HG03139 (cell line): Measurements from ENCODE around the gene SKA1.

ENCODE experiments used
- ATAC-seq: cut with Tn5 transposase; IDR thresholded peaks from one replicate; pipeline ENCODE4 v1.9.1; 2021; ENCODE audit not compliant: unreplicated experiment

The SKA1 gene, protein sequence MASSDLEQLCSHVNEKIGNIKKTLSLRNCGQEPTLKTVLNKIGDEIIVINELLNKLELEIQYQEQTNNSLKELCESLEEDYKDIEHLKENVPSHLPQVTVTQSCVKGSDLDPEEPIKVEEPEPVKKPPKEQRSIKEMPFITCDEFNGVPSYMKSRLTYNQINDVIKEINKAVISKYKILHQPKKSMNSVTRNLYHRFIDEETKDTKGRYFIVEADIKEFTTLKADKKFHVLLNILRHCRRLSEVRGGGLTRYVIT

DNA sequence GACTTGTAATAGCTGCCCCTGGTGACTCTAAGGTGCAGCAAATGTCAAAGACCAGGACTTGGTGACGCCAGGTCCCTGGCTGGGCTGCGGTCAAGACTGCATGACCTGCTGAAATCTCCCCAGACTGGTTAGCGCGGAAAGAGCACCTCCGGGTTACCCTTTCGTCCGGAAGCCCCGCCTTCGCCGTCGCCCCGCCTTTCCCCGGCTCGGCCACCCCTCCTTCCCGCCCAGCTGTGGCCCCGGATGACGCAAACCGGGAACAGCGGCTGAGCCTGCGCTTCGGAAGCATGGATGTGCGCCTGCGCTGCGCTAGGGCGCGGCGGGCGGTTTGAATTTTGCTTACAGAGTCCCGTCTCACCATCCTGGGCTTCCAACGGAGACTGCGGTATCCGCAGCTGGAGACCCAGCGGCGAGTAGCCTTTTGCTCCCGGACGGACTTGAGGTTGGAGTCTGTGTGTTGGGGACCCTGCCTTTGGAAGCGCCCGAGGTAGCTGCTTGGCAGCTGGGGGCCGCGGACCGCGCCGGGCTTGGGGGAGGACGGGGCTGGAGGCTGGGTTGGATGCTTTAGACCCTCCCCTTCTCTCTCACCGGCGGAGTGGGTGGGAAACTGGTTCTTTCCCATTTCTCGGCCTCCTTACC is at the start of gene SKA1:
Gene SKA1 (plus strand): TSS at position 294 of the 639 bp plus-strand sequence. CDS start 785 bp downstream, outside the sequence.
- peak; percentile 93 for ATAC-seq

GRCh38 chr18:50327983-50328382 is 46.9 kb upstream of the SKA1 start:
- ATAC-seq: no peak

GRCh38 chr18:50330176-50330575 is 44.7 kb upstream of the SKA1 start:
- no peak for ATAC-seq

DNA sequence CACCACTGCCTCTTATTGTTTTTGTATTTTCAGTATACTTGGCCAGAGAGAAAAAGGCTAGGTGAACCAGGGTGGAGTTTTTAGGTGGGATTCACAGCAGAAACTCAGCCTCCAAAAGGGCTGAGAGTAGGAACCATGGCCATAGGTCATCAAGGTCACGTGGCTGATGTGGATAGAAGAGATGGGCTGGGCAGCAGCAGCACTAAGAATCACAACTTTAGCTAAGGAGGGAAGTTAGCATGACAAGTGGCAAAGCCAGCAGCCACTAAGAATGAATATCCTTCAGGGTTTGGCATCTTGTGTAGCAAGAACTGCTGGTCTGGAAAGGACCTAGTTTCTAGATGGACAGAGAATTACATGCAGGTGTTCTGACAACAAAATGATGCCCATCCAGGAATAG is 43.2 kb upstream of the SKA1 start:
- no peak for ATAC-seq

DNA sequence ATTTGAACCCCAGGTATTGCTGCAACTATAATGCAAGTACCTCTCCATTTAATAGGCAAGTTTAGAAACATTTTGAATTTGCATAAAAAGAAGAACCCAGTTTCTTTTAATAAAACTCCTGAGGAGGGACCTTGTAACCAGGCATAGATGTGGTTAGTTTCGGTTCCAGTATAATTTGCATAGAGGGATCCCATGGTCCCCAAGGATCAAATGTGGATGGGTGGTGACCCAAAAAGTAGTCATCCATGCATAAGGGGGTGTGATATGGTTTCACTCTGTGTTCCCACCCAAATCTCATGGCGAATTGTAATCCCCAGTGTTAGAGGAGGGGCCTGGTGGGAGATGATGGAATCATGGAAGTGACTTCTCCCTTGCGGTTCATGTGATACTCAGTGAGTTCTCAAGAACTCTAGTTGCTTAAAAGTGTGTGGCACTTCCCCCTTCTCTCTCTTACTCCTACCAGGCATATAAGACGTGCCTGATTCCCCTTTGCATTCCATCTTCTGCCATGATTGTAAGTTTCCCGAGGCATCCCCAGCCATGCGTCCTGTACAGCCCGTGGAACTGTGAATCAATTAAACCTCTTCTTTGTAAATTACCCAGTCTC is 40.2 kb upstream of the SKA1 start:
- ATAC-seq: peak; percentile 70

GRCh38 chr18:50338122-50338521 is 36.7 kb upstream of the SKA1 start:
- ATAC-seq: no peak

- ATAC-seq: no peak
These were observed 36.1 kb upstream of the SKA1 start for GRCh38 chr18:50338715-50339114.

- ATAC-seq: no peak
These were observed 34.8 kb upstream of the SKA1 start for GRCh38 chr18:50340078-50340477.

- ATAC-seq: no peak
These were observed 33.4 kb upstream of the SKA1 start for GRCh38 chr18:50341443-50341842.

- ATAC-seq: no peak
These were observed 24.1 kb upstream of the SKA1 start for GRCh38 chr18:50350699-50351098.

GRCh38 chr18:50356036-50356945 is 18.6 kb upstream of the SKA1 start:
- ATAC-seq: peak; percentile 62

GRCh38 chr18:50358844-50359243 is 16.0 kb upstream of the SKA1 start:
- ATAC-seq: no peak

- ATAC-seq: no peak
These were observed 15.0 kb upstream of the SKA1 start for GRCh38 chr18:50359806-50360205.

DNA sequence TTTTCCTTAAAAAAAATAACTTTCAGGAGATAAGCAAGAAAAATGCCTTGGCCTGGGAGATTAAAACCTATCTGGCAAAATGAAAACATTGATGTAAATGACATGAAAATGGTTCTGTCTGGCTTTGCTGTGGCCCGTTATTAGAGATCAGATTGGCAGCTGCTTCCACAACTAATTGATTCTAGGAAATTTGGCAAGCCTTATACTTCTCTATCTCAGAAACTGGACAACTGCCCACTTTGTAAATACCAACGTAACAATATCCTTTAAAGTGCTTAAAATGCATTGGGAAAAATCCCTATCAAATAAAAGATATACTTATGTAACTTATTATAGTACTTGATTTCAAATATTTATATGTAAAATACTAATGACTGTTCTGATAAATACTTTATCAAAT is 14.2 kb upstream of the SKA1 start:
- no peak for ATAC-seq

GRCh38 chr18:50369672-50370071 is 5.2 kb upstream of the SKA1 start:
- no peak for ATAC-seq

- ATAC-seq: no peak
These were observed 2.1 kb upstream of the SKA1 start for GRCh38 chr18:50372743-50373142.

DNA sequence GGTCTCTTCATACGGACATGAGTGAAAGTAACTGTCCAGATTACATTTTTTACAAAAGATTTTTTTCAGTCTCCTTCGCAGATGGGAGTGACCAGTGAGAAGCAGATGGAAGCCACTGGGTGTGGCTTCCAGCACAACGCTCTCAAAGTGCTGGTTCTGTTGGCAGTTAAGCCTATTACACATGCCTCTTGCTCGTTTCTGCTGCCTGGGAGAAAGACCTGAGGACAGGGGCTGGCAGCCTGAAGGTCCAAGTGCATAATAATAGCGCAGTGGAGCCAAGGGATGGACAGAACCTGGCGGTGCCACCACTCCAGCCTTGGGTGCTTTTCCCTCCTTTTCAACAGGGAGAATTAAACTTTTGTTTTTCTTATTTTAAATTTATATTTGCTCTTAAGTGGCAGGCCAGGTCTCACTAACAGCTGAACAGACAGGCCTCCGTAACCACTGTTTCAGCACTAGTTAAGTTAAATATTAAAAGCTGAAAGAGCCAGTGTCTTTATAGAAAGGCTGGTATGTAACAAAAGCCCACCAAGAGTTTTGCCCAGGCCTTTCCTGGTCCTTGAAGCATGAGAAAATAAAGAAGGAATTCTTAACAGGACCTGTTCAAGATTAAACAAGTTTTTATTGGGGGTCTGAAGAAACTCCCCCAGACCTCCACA is 1.2 kb upstream of the SKA1 start:
- no peak for ATAC-seq

GRCh38 chr18:50374220-50374752 is 560 bp upstream of the SKA1 start:
- no peak for ATAC-seq

DNA sequence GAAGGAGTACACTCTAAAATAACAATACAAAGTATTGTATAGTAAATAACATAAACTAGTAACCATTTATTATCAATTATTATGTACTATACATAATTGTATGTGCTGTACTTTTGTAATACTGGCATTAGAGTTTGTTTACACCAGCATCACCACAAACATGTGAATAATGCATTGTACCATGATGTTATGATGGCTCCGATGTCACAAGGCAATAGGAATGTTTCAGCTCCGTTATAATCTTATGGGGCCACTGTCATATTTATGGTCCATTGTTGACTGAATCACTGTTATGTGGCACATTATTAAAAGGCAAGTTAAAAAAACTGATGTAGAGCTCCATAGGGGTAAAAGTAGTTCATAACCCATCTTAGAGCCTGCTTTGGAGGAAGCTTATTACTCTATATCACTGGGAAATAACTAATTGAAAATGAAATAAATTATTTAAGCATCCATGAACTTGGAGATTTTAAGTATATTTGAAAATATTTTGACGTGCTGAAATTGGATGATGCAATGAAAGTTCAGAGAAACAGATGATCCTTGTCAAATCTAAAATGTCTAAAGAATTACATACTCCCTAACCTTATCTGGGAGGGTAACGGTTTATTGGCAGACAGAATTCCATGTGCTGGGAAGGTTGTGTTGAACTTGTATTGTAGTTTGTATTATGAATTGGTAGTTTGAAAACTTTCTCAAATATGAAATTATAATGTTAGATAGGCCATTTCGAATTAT is 2.4 kb downstream of the SKA1 start:
- ATAC-seq: no peak

- no peak for ATAC-seq
These were observed 14.1 kb downstream of the SKA1 start for GRCh38 chr18:50388988-50389387.
